SK-N-MC (cell line): Measurements from ENCODE around the gene KCTD1.
"Not testable (repeated sequence)": the region's sequence is repeated elsewhere in the genome, so short reads cannot be mapped to it uniquely, and the experiment has no call there.

Source experiments
- DNase-seq: peaks from one replicate; pipeline ENCODE4 v3.0.0-alpha.2; 2011; ENCODE audit warnings: low read depth, low spot score
- H3K27ac ChIP-seq: fragments of 200-600 bp; sonication (generic); 2 replicates; pipeline ENCODE4 v1.5.1; 2016; ENCODE audit warnings: mixed run types
- H3K36me3 ChIP-seq: fragments of 200-600 bp; sonication (generic); 2 replicates; pipeline ENCODE4 v1.6.1; 2017; ENCODE audit warnings: antibody characterized with exemption, low read length, mixed read lengths; ENCODE audit not compliant: insufficient read depth
- H3K4me3 ChIP-seq: fragments of 200-600 bp; sonication (generic); 2 replicates; pipeline ENCODE4 v1.5.1; 2016
- H3K9ac ChIP-seq: fragments of 200-600 bp; sonication (generic); 2 replicates; pipeline ENCODE4 v1.8.0; 2017; ENCODE audit warnings: mixed run types, mixed read lengths; ENCODE audit not compliant: insufficient read length
- H3K9me3 ChIP-seq: fragments of 200-600 bp; sonication (generic); 2 replicates; pipeline ENCODE4 v1.6.1; 2017; ENCODE audit warnings: low read depth, mild to moderate bottlenecking, antibody characterized with exemption, low read length, moderate library complexity, mixed read lengths
- EZH2 ChIP-seq: fragments of 200-600 bp; sonication (generic); IDR thresholded peaks from one replicate; pipeline ENCODE4 v1.6.1; 2017; ENCODE audit warnings: antibody characterized with exemption
- FOXP2 ChIP-seq: optimal IDR thresholded peaks from 2 replicates; pipeline ENCODE3; 2011; ENCODE audit warnings: mild to moderate bottlenecking, moderate library complexity; ENCODE audit not compliant: insufficient read depth; ENCODE audit errors: extremely low read length, control extremely low read depth
- POLR2AphosphoS5 ChIP-seq: IDR thresholded peaks from 2 replicates; pipeline ENCODE4 v1.6.1; 2012; ENCODE audit warnings: mild to moderate bottlenecking, low read depth, low read length, borderline replicate concordance

Gene KCTD1

GRCh38 chr18:26442126-26442525 is 106.2 kb downstream of the KCTD1 start:
- no peaks in the 10 kb centered on the region for H3K36me3 ChIP-seq
- no peaks in the 10 kb centered on the region for H3K9me3 ChIP-seq
- no peak overlapping the region for H3K27ac ChIP-seq
- DNase-seq = no peak
- no peak overlapping the region for H3K4me3 ChIP-seq
- no peak overlapping the region for H3K9ac ChIP-seq
- TF ChIP-seq EZH2 (no peak), FOXP2 (no peak), POLR2AphosphoS5 (no peak)

- no peak for TF ChIP-seq EZH2
- TF ChIP-seq FOXP2 = no peak
- no peak for TF ChIP-seq POLR2AphosphoS5
- H3K36me3 ChIP-seq = no peaks in the 10 kb centered on the region
- no peaks in the 10 kb centered on the region for H3K9me3 ChIP-seq
- H3K9ac ChIP-seq = no peak overlapping the region
- DNase-seq = no peak
- no peak overlapping the region for H3K4me3 ChIP-seq
- H3K27ac ChIP-seq = no peak overlapping the region
Measured at GRCh38 chr18:26440644-26441043, 107.7 kb downstream of the KCTD1 start.

- no peak for DNase-seq
- TF ChIP-seq EZH2 = no peak
- TF ChIP-seq POLR2AphosphoS5 = no peak
- no peak for TF ChIP-seq FOXP2
- no peaks in the 10 kb centered on the region for H3K36me3 ChIP-seq
Measured at GRCh38 chr18:26439537-26439936, 108.8 kb downstream of the KCTD1 start.

GRCh38 chr18:26438980-26439379 is 109.4 kb downstream of the KCTD1 start:
- H3K36me3 ChIP-seq = no peaks in the 10 kb centered on the region
- TF ChIP-seq EZH2 (no peak), FOXP2 (no peak), POLR2AphosphoS5 (no peak)
- H3K9ac ChIP-seq = no peak overlapping the region
- H3K4me3 ChIP-seq = no peak overlapping the region
- DNase-seq = no peak
- no peak overlapping the region for H3K27ac ChIP-seq
- no peaks in the 10 kb centered on the region for H3K9me3 ChIP-seq

More at GRCh38 chr18:26439537-26439936, 108.8 kb downstream of the KCTD1 start:
- H3K9me3 ChIP-seq = no peaks in the 10 kb centered on the region
- H3K9ac ChIP-seq = no peak overlapping the region
- H3K4me3 ChIP-seq = no peak overlapping the region
- no peak overlapping the region for H3K27ac ChIP-seq

- not testable (repeated sequence) for DNase-seq, H3K9me3 ChIP-seq, H3K4me3 ChIP-seq, H3K36me3 ChIP-seq, H3K9ac ChIP-seq, H3K27ac ChIP-seq
Measured at GRCh38 chr18:26437634-26438033, 110.7 kb downstream of the KCTD1 start.

- TF ChIP-seq POLR2AphosphoS5 (no peak), EZH2 (no peak), FOXP2 (no peak)
- no peaks in the 10 kb centered on the region for H3K36me3 ChIP-seq
- no peaks in the 10 kb centered on the region for H3K9me3 ChIP-seq
- no peak overlapping the region for H3K9ac ChIP-seq
- DNase-seq = no peak
- H3K4me3 ChIP-seq = no peak overlapping the region
- H3K27ac ChIP-seq = no peak overlapping the region
Measured at GRCh38 chr18:26436176-26437051, 111.9 kb downstream of the KCTD1 start.

- no peak for TF ChIP-seq EZH2
- no peak for TF ChIP-seq POLR2AphosphoS5
- no peak for TF ChIP-seq FOXP2
- H3K9ac ChIP-seq = no peak overlapping the region
- H3K36me3 ChIP-seq = no peaks in the 10 kb centered on the region
- H3K9me3 ChIP-seq = no peaks in the 10 kb centered on the region
- H3K27ac ChIP-seq = no peak overlapping the region
- no peak for DNase-seq
- no peak overlapping the region for H3K4me3 ChIP-seq
Measured at GRCh38 chr18:26435415-26436095, 112.8 kb downstream of the KCTD1 start.

GRCh38 chr18:26434887-26435286 is 113.5 kb downstream of the KCTD1 start:
- TF ChIP-seq FOXP2 (no peak), EZH2 (no peak), POLR2AphosphoS5 (no peak)
- Histone ChIP-seq H3K4me3 (no peak overlapping the region), H3K9me3 (no peaks in the 10 kb centered on the region), H3K36me3 (no peaks in the 10 kb centered on the region), H3K27ac (no peak overlapping the region), H3K9ac (no peak overlapping the region)
- DNase-seq = no peak
